H1 (cell line): ENCODE data around the gene NTN5. TPM values are rescaled to one million over a fixed set of nuclear protein-coding genes. Genes with fewer than 3 reads are reported as not detected.

Experiments used
- CTCF ChIA-PET: fragments of 300-600 bp; sonication (Branson Sonifier 250); formaldehyde crosslinking; loops from one replicate; lab custom pipeline; 2021; ENCODE audit not compliant: partially characterized antibody; lab: Charles Lee
- POLR2A ChIA-PET: fragments of 300-600 bp; sonication (Branson Sonifier 250); formaldehyde crosslinking; loops from one replicate; lab custom pipeline; 2021; ENCODE audit warnings: inconsistent platforms; ENCODE audit not compliant: partially characterized antibody; lab: Charles Lee
- DNase-seq, 2 experiments: peaks; one replicate each; pipeline versions ENCODE4 v3.0.0 to v3.0.0-alpha.2; 2010 to 2022; ENCODE audit warnings: low spot score in 2 of 2, low read depth in 1 of 2, mixed read lengths in 1 of 2
- FAIRE-seq: peaks from 2 replicates; lab custom pipeline; 2011; peaks lifted over from hg19 to GRCh38; lab: Jason Lieb, UNC
- H2AFZ ChIP-seq: 2 replicates; pipeline ENCODE4 v1.8.1; 2012; ENCODE audit warnings: low read length, inconsistent platforms
- H2AK5ac ChIP-seq: 2 replicates; pipeline ENCODE4 v1.6.1; 2013; ENCODE audit warnings: low read depth, low read length
- H2BK120ac ChIP-seq: replicated peaks from 2 replicates; pipeline ENCODE3; 2013; ENCODE audit warnings: low read depth, low read length, inconsistent platforms
- H2BK12ac ChIP-seq: 2 replicates; pipeline ENCODE4 v1.6.1; 2013; ENCODE audit warnings: low read depth, low read length
- H2BK15ac ChIP-seq: 2 replicates; pipeline ENCODE4 v1.6.1; 2013; ENCODE audit warnings: low read length
- H2BK20ac ChIP-seq: 2 replicates; pipeline ENCODE4 v1.6.1; 2013; ENCODE audit warnings: low read length
- H2BK5ac ChIP-seq: 2 replicates; pipeline ENCODE4 v1.6.1; 2013; ENCODE audit warnings: low read depth, low read length
- H3K14ac ChIP-seq: 2 replicates; pipeline ENCODE4 v1.6.1; 2013; ENCODE audit warnings: inconsistent platforms; ENCODE audit not compliant: insufficient read length
- H3K18ac ChIP-seq: 2 replicates; pipeline ENCODE4 v1.6.1; 2013; ENCODE audit warnings: low read length; ENCODE audit errors: extremely low read depth
- H3K23ac ChIP-seq: 2 replicates; pipeline ENCODE4 v1.6.1; 2013; ENCODE audit warnings: inconsistent platforms; ENCODE audit not compliant: insufficient read length
- H3K23me2 ChIP-seq: 2 replicates; pipeline ENCODE4 v1.6.1; 2013; ENCODE audit warnings: low read depth, low read length
- H3K27ac ChIP-seq: 2 replicates; pipeline ENCODE4 v1.6.1; 2011; ENCODE audit warnings: low read depth, low read length, inconsistent platforms
- H3K27me3 ChIP-seq, 4 experiments: replicated peaks in 1 of 4; 1 replicate in 1 of 4; 2 replicates in 3 of 4; pipeline versions ENCODE4 v1.6.1 to v1.8.1; 2011 to 2013; ENCODE audit warnings: low read length in 3 of 4, mild to moderate bottlenecking in 3 of 4, inconsistent platforms in 2 of 4, mixed read lengths in 2 of 4, moderate library complexity in 1 of 4; ENCODE audit not compliant: control insufficient read depth in 3 of 4, insufficient read depth in 3 of 4; ENCODE audit errors: extremely low read depth in 1 of 4
- H3K36me3 ChIP-seq, 4 experiments: 2 replicates each; pipeline versions ENCODE4 v1.6.1 to v1.8.1; 2011 to 2013; ENCODE audit warnings: mild to moderate bottlenecking in 4 of 4, low read length in 3 of 4, moderate library complexity in 2 of 4, control low read depth in 1 of 4, inconsistent platforms in 1 of 4; ENCODE audit not compliant: insufficient read depth in 4 of 4, control insufficient read depth in 2 of 4
- H3K4ac ChIP-seq: replicated peaks from 2 replicates; pipeline ENCODE3; 2013; ENCODE audit warnings: low read length, low read depth, mixed read lengths, inconsistent platforms; ENCODE audit not compliant: insufficient read length
- H3K4me1 ChIP-seq, 4 experiments: replicated peaks in 1 of 4; 1 replicate in 1 of 4; 2 replicates in 3 of 4; pipeline versions ENCODE4 v1.6.1 to v1.8.1; 2011 to 2013; ENCODE audit warnings: low read length in 3 of 4, inconsistent platforms in 2 of 4, mixed read lengths in 1 of 4; ENCODE audit not compliant: insufficient read depth in 4 of 4, control insufficient read depth in 3 of 4
- H3K4me2 ChIP-seq, 2 experiments: 2 replicates each; pipeline versions ENCODE4 v1.6.1 to v1.8.1; 2011 to 2013; ENCODE audit warnings: low read depth in 2 of 2, low read length in 2 of 2, control low read depth in 1 of 2, inconsistent platforms in 1 of 2, mild to moderate bottlenecking in 1 of 2; ENCODE audit not compliant: insufficient read depth in 1 of 2
- H3K4me3 ChIP-seq, 4 experiments: fragments of 200-600, 300-600 bp in 1 of 4; sonication (generic), shearing (Covaris generic), sonication (Bioruptor Twin) in 1 of 4; 2 replicates each; pipeline versions ENCODE4 v1.5.1 to v1.8.1; 2011 to 2016; ENCODE audit warnings: low read length in 4 of 4, low read depth in 3 of 4, control low read depth in 2 of 4, inconsistent platforms in 2 of 4, mild to moderate bottlenecking in 2 of 4, mixed read lengths in 1 of 4, moderate library complexity in 1 of 4; ENCODE audit not compliant: insufficient read depth in 2 of 4; ENCODE audit errors: extremely low read depth in 1 of 4
- H3K56ac ChIP-seq: replicated peaks from 2 replicates; pipeline ENCODE3; 2013; ENCODE audit warnings: low read depth, mild to moderate bottlenecking, mixed read lengths, low read length, inconsistent platforms; ENCODE audit not compliant: insufficient read length
- H3K79me1 ChIP-seq: 2 replicates; pipeline ENCODE4 v1.6.1; 2013; ENCODE audit warnings: low read depth, low read length, control low read depth
- H3K79me2 ChIP-seq, 2 experiments: 2 replicates each; pipeline versions ENCODE4 v1.6.1 to v1.8.1; 2012 to 2013; ENCODE audit warnings: low read length in 2 of 2, mild to moderate bottlenecking in 2 of 2, inconsistent platforms in 1 of 2; ENCODE audit not compliant: insufficient read depth in 2 of 2, control insufficient read depth in 1 of 2
- H3K9ac ChIP-seq, 4 experiments: replicated peaks in 1 of 4; 1 replicate in 1 of 4; 2 replicates in 3 of 4; pipeline versions ENCODE4 v1.6.1 to v1.8.1; 2011 to 2013; ENCODE audit warnings: low read depth in 3 of 4, low read length in 3 of 4, control low read depth in 2 of 4, mild to moderate bottlenecking in 2 of 4, moderate library complexity in 2 of 4, inconsistent platforms in 1 of 4; ENCODE audit errors: extremely low read depth in 1 of 4
- H3K9me3 ChIP-seq, 2 experiments: 2 replicates each; pipeline versions ENCODE4 v1.6.1 to v1.8.1; 2012 to 2013; ENCODE audit warnings: mild to moderate bottlenecking in 2 of 2, moderate library complexity in 2 of 2, control low read depth in 1 of 2, inconsistent platforms in 1 of 2, low read depth in 1 of 2, low read length in 1 of 2, mixed read lengths in 1 of 2; ENCODE audit not compliant: insufficient read depth in 2 of 2
- H4K20me1 ChIP-seq, 2 experiments: replicated peaks in 1 of 2; 2 replicates each; pipeline versions ENCODE3 to v1.8.1; 2011 to 2013; ENCODE audit warnings: inconsistent platforms in 2 of 2, low read length in 2 of 2, mild to moderate bottlenecking in 1 of 2; ENCODE audit not compliant: insufficient read depth in 2 of 2, control insufficient read depth in 1 of 2
- H4K5ac ChIP-seq: 2 replicates; pipeline ENCODE4 v1.6.1; 2013; ENCODE audit warnings: low read length, low read depth, mixed read lengths, inconsistent platforms; ENCODE audit not compliant: insufficient read length
- H4K8ac ChIP-seq: 2 replicates; pipeline ENCODE4 v1.8.0; 2013; ENCODE audit warnings: mild to moderate bottlenecking, moderate library complexity, low read length, inconsistent platforms; ENCODE audit not compliant: insufficient read depth; ENCODE audit errors: extremely low read depth
- H4K91ac ChIP-seq: replicated peaks from 2 replicates; pipeline ENCODE3; 2013; ENCODE audit warnings: low read length, mixed read lengths, inconsistent platforms; ENCODE audit not compliant: insufficient read length
- CHD1 ChIP-seq: IDR thresholded peaks from 2 replicates; pipeline ENCODE4 v1.6.1; 2012; ENCODE audit warnings: low read depth, low read length, improper control_type of control experiment
- EZH2 ChIP-seq: fragments of 200-600 bp; sonication (generic); IDR thresholded peaks from 2 replicates; pipeline ENCODE4 v1.7.1; 2012; ENCODE audit warnings: low read depth, mild to moderate bottlenecking, moderate library complexity, low read length, inconsistent platforms; ENCODE audit not compliant: severe bottlenecking
- GABPA ChIP-seq: IDR thresholded peaks from 2 replicates; pipeline ENCODE4 v1.6.1; 2011; ENCODE audit warnings: mild to moderate bottlenecking, low read length, moderate library complexity, borderline replicate concordance; ENCODE audit not compliant: insufficient read depth
- HDAC2 ChIP-seq, 2 experiments: fragments of 300-600 bp in 1 of 2; sonication (generic) in 1 of 2; IDR thresholded peaks; 2 replicates each; pipeline ENCODE4 v1.6.1; 2011 to 2012; ENCODE audit warnings: low read depth in 2 of 2, low read length in 2 of 2, mild to moderate bottlenecking in 2 of 2, moderate library complexity in 2 of 2, borderline replicate concordance in 1 of 2, inconsistent platforms in 1 of 2
- KDM4A ChIP-seq: IDR thresholded peaks from one replicate; pipeline ENCODE4 v1.7.1; 2012; ENCODE audit warnings: low read depth, mild to moderate bottlenecking, moderate library complexity, low read length, inconsistent platforms; ENCODE audit not compliant: severe bottlenecking
- KDM5A ChIP-seq: fragments of 200-600 bp; IDR thresholded peaks from 2 replicates; pipeline ENCODE4 v1.7.1; 2012; ENCODE audit warnings: mild to moderate bottlenecking, low read length, inconsistent platforms, mixed read lengths
- MAX ChIP-seq: IDR thresholded peaks from 2 replicates; pipeline ENCODE4 v1.6.1; 2012; ENCODE audit warnings: inconsistent platforms
- NANOG ChIP-seq: IDR thresholded peaks from 2 replicates; pipeline ENCODE4 v1.6.1; 2011; ENCODE audit warnings: low read length, low read depth, mild to moderate bottlenecking, inconsistent platforms; ENCODE audit not compliant: insufficient read depth, poor library complexity, severe bottlenecking
- SUZ12 ChIP-seq: fragments of 200-600 bp; sonication (generic); IDR thresholded peaks from 2 replicates; pipeline ENCODE4 v1.6.1; 2012; ENCODE audit warnings: mild to moderate bottlenecking, inconsistent platforms, low read length, moderate library complexity, mixed read lengths
- YY1 ChIP-seq: IDR thresholded peaks from 2 replicates; pipeline ENCODE4 v1.6.1; 2011; ENCODE audit warnings: low read depth, mild to moderate bottlenecking, low read length
- WGBS, 2 experiments: shearing (Covaris generic) in 1 of 2; methylation state at CpG; one replicate each; pipeline versions ENCODE4 v1.1.6 to v1.1.7; 2013 to 2015; ENCODE audit warnings: low lambda C conversion rate in 2 of 2, mixed read lengths in 2 of 2, inconsistent platforms in 1 of 2, low coverage in 1 of 2, missing lambda C conversion rate in 1 of 2; ENCODE audit not compliant: insufficient replicate concordance in 2 of 2, insufficient coverage in 1 of 2, insufficient read length in 1 of 2; ENCODE audit errors: extremely low coverage in 1 of 2, missing lambda C conversion rate in 1 of 2; 5-methylcytosine and 5-hydroxymethylcytosine counted together
- polyA plus RNA-seq, 7 experiments: library from polyadenylated mRNA; depleted of rRNA in 3 of 7; stranded (reverse) in 5 of 7; unstranded in 2 of 7; fragments of >200 nt in 5 of 7; fragments of 200-250 nt in 2 of 7; gene quantifications; 1 replicate in 5 of 7; 2 replicates in 1 of 7; 4 replicates in 1 of 7; pipeline versions ENCODE4 v1.2.1 to v1.2.3, GENCODE V29; 2011 to 2013; ENCODE audit warnings: missing spikeins in 2 of 7, mixed read lengths in 2 of 7
- total RNA-seq: library from RNA; stranded (reverse); fragmentation: NEBNext Ultra II Directional; extraction: Animal tissue kit (Norgen Biotek cat#: 25700); gene quantifications from 2 replicates; pipeline ENCODE4 v1.2.1, GENCODE V29; 2021

NTN5 gene
- total and polyA plus RNA-seq, 2 of the 8 experiments (the other 6 are each of a cell fraction or from before 2014, with no cell fraction given), result 0.47 to 0.85 TPM

GRCh38 chr19:48654299-48655059, 18.3 kb downstream of the NTN5 start:
- no peak overlapping the region for H3K56ac ChIP-seq
- no peak overlapping the region for H2BK120ac ChIP-seq
- H2BK15ac ChIP-seq, result no peak overlapping the region
- CTCF ChIA-PET, result interaction anchor here (0.6 to 1.8 kb wide), 5 partner anchors 9 to 318 kb away, joined by 3 to 5 read pairs (median 3); partner anchors contain the start of gene CA11
- no peak overlapping the region for H4K8ac ChIP-seq
- no peak overlapping the region for H2AFZ ChIP-seq
- H2BK20ac ChIP-seq, result no peak overlapping the region
- H3K27ac ChIP-seq, result no peak overlapping the region
- H3K4me3 ChIP-seq, result no peak overlapping the region
- no peak overlapping the region for H2AK5ac ChIP-seq
- POLR2A ChIA-PET, result interaction anchor here (1.0 to 1.5 kb wide), 5 partner anchors 9 to 217 kb away, joined by 3 to 6 read pairs (median 3); partner anchors contain the start of genes CA11, IZUMO1 and PPP1R15A
- H3K23ac ChIP-seq, result no peak overlapping the region
- no peak overlapping the region for H2BK12ac ChIP-seq
- no peaks in the 10 kb centered on the region for H3K23me2 ChIP-seq
- H3K4me1 ChIP-seq, result no peaks in the 10 kb centered on the region; a peak in 1 of 7 replicates
- 0 out of 4 replicates have a peak, but pooled peaks cover 0 to 3% of the 10 kb centered on the region in 2 experiments for H3K9me3 ChIP-seq
- no peaks in the 10 kb centered on the region for H3K36me3 ChIP-seq
- no peak overlapping the region for H3K9ac ChIP-seq
- 87% methylated on average over 10 of the region's 11 CpGs; no CpG with 5 or more reads in 1 of the 2 experiments for WGBS, 2 experiments
- no peaks in the 10 kb centered on the region for H4K20me1 ChIP-seq
- H3K4me2 ChIP-seq, result no peak overlapping the region
- no peak overlapping the region for H3K14ac ChIP-seq
- no peaks in the 10 kb centered on the region for H3K79me1 ChIP-seq
- H3K18ac ChIP-seq, result no peak overlapping the region
- no peak overlapping the region for H3K4ac ChIP-seq
- H2BK5ac ChIP-seq, result no peak overlapping the region
- no peaks in the 10 kb centered on the region for H3K79me2 ChIP-seq
- no peaks in the 10 kb centered on the region for H3K27me3 ChIP-seq
- FAIRE-seq (no peak), DNase-seq (no peak)
- H4K5ac ChIP-seq, result no peak overlapping the region
- no peak overlapping the region for H4K91ac ChIP-seq
- TF ChIP-seq EZH2, result no peak
- no peak for TF ChIP-seq YY1
- TF ChIP-seq KDM4A, result no peak
- no peak for TF ChIP-seq GABPA
- no peak for TF ChIP-seq MAX
- no peak for TF ChIP-seq CHD1
- no peak for TF ChIP-seq HDAC2 (IDR thresholded peaks at IDR 0.05; ENCODE audit: borderline replicate concordance in 1 of 2, low read depth in 2 of 2, low read length in 2 of 2)
- no peak for TF ChIP-seq KDM5A
- TF ChIP-seq NANOG, result no peak
- no peak for TF ChIP-seq SUZ12
